Trophoblast cell (in vitro differentiated cells and primary cell): ENCODE measurements around the gene SHISA7.
A peak's percentile ranks its signal among the peaks of the same experiment; 100 is the strongest.

Experiments
- DNase-seq, 2 donors: peaks; one replicate each; pipeline ENCODE4 v3.0.0-alpha.2; 2016
- H2AFZ ChIP-seq: 2 replicates; pipeline ENCODE4 v1.6.1; 2013; ENCODE audit warnings: low read length, moderate library complexity, mild to moderate bottlenecking; ENCODE audit not compliant: insufficient read depth, poor library complexity
- H2AK5ac ChIP-seq: 2 replicates; pipeline ENCODE4 v1.6.1; 2013; ENCODE audit warnings: mild to moderate bottlenecking, low read length
- H2BK120ac ChIP-seq: 2 replicates; pipeline ENCODE4 v1.6.1; 2013; ENCODE audit warnings: low read length, mild to moderate bottlenecking, moderate library complexity; ENCODE audit not compliant: insufficient read depth, poor library complexity
- H2BK12ac ChIP-seq: 2 replicates; pipeline ENCODE4 v1.6.1; 2013; ENCODE audit warnings: mild to moderate bottlenecking, low read length, moderate library complexity
- H2BK5ac ChIP-seq: 2 replicates; pipeline ENCODE4 v1.6.1; 2013; ENCODE audit warnings: low read length, low read depth, moderate library complexity, mild to moderate bottlenecking; ENCODE audit not compliant: poor library complexity
- H3K14ac ChIP-seq: 2 replicates; pipeline ENCODE4 v1.6.1; 2013; ENCODE audit warnings: mild to moderate bottlenecking, low read length
- H3K18ac ChIP-seq: 2 replicates; pipeline ENCODE4 v1.6.1; 2013; ENCODE audit warnings: mild to moderate bottlenecking, low read length
- H3K23ac ChIP-seq: 2 replicates; pipeline ENCODE4 v1.6.1; 2013; ENCODE audit warnings: low read length
- H3K27ac ChIP-seq: 2 replicates; pipeline ENCODE4 v1.5.1; 2013; ENCODE audit warnings: low read depth, mild to moderate bottlenecking, inconsistent platforms, low read length, moderate library complexity
- H3K27me3 ChIP-seq: 2 replicates; pipeline ENCODE4 v1.6.1; 2013; ENCODE audit warnings: inconsistent platforms, mild to moderate bottlenecking, low read length, moderate library complexity; ENCODE audit not compliant: insufficient read depth
- H3K36me3 ChIP-seq, 2 experiments: 1 replicate in 1 of 2; 2 replicates in 1 of 2; pipeline ENCODE4 v1.6.1; 2013; ENCODE audit warnings: low read length in 2 of 2, mild to moderate bottlenecking in 2 of 2, moderate library complexity in 1 of 2; ENCODE audit not compliant: insufficient read depth in 2 of 2, control insufficient read depth in 1 of 2
- H3K4ac ChIP-seq: 2 replicates; pipeline ENCODE4 v1.6.1; 2013; ENCODE audit warnings: low read depth, mild to moderate bottlenecking, low read length, moderate library complexity
- H3K4me1 ChIP-seq, 2 experiments: 1 replicate in 1 of 2; 2 replicates in 1 of 2; pipeline ENCODE4 v1.6.1; 2013; ENCODE audit warnings: low read length in 2 of 2, mild to moderate bottlenecking in 2 of 2, moderate library complexity in 1 of 2; ENCODE audit not compliant: insufficient read depth in 2 of 2, control insufficient read depth in 1 of 2
- H3K4me2 ChIP-seq: 2 replicates; pipeline ENCODE4 v1.6.1; 2013; ENCODE audit warnings: inconsistent platforms, mild to moderate bottlenecking, low read length, moderate library complexity
- H3K4me3 ChIP-seq: 2 replicates; pipeline ENCODE4 v1.5.1; 2013; ENCODE audit warnings: mild to moderate bottlenecking, low read depth, low read length, inconsistent platforms
- H3K79me1 ChIP-seq: one replicate; pipeline ENCODE4 v1.6.1; 2013; ENCODE audit warnings: low read length
- H3K79me2 ChIP-seq: 2 replicates; pipeline ENCODE4 v1.6.1; 2013; ENCODE audit warnings: low read length, mild to moderate bottlenecking; ENCODE audit not compliant: control insufficient read depth, insufficient read depth, poor library complexity
- H3K9ac ChIP-seq: 2 replicates; pipeline ENCODE4 v1.6.1; 2013; ENCODE audit warnings: mild to moderate bottlenecking, low read length
- H3K9me3 ChIP-seq: 2 replicates; pipeline ENCODE4 v1.6.1; 2013; ENCODE audit warnings: low read depth, mild to moderate bottlenecking, control low read depth, inconsistent platforms, low read length; ENCODE audit not compliant: insufficient read depth
- H4K12ac ChIP-seq: 2 replicates; pipeline ENCODE4 v1.6.1; 2013; ENCODE audit warnings: low read depth, mild to moderate bottlenecking, low read length, moderate library complexity
- H4K8ac ChIP-seq: 2 replicates; pipeline ENCODE4 v1.6.1; 2013; ENCODE audit warnings: low read depth, mild to moderate bottlenecking, low read length, moderate library complexity
- H4K91ac ChIP-seq: one replicate; pipeline ENCODE4 v1.6.1; 2013; ENCODE audit warnings: low read depth, mild to moderate bottlenecking, low read length, moderate library complexity
- WGBS: extraction: QIAGEN DNeasy Blood & Tissue Kit; methylation state at CpG from one replicate; pipeline ENCODE4 v1.1.7; 2013; ENCODE audit warnings: missing lambda C conversion rate; ENCODE audit not compliant: insufficient read length, insufficient coverage; ENCODE audit errors: extremely low coverage; 5-methylcytosine and 5-hydroxymethylcytosine counted together

The SHISA7 gene

GRCh38 chr19:55387736-55388497 is 55.2 kb downstream of the SHISA7 start:
- Histone ChIP-seq H3K27me3 (no peaks in the 10 kb centered on the region), H3K4me2 (peak overlapping the region; percentile 83), H3K9ac (peak overlapping the region; percentile 50), H3K23ac (no peak overlapping the region), H4K12ac (no peak overlapping the region), H4K8ac (no peak overlapping the region), H2AK5ac (no peak overlapping the region), H2AFZ (no peak overlapping the region), H3K18ac (peak overlapping the region; percentile 9), H3K14ac (no peak overlapping the region), H2BK5ac (no peak overlapping the region), H3K4ac (peak overlapping the region; percentile 38), H3K79me2 (peaks cover 28% of the 10 kb centered on the region), H2BK120ac (no peak overlapping the region), H3K36me3 (peaks cover 46 to 47% of the 10 kb centered on the region in 2 experiments), H2BK12ac (no peak overlapping the region), H3K9me3 (no peaks in the 10 kb centered on the region), H3K79me1 (peaks cover 16% of the 10 kb centered on the region), H4K91ac (no peak overlapping the region), H3K4me3 (peak overlapping the region; percentile 35), H3K4me1 (peaks cover 37 to 44% of the 10 kb centered on the region in 2 experiments), H3K27ac (no peak overlapping the region)
- no CpG with 5 or more reads among the region's 24 CpGs for WGBS
- no peak for DNase-seq

DNA sequence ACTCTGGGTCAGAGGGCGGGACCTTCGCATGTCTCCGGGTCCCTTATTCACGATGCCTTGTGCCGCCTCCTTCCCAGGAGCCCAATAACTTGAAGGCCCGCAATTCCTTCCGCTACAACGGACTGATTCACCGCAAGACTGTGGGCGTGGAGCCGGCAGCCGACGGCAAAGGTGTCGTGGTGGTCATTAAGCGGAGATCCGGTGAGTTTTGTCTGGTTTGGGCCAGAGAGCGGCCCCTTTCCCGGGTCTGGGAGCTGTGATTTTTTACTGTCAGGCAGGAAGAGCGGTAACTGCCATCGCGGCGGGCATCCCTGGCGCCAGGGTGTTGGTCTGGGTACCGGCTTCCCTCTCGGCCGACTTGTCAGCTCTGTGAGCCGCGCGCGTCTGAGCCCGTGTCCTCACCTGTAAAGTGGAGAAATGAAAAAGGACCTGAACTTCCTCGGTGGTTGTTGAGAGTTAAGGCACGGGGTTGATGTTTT is 56.6 kb downstream of the SHISA7 start:
- no peak overlapping the region for H2AFZ ChIP-seq
- H2BK120ac ChIP-seq: peak overlapping the region; percentile 37
- H3K4me2 ChIP-seq: peak overlapping the region; percentile 83
- H3K9ac ChIP-seq: peak overlapping the region; percentile 84
- no peak overlapping the region for H4K8ac ChIP-seq
- no peak overlapping the region for H4K12ac ChIP-seq
- peak overlapping the region; percentile 98 for H3K4ac ChIP-seq
- H3K4me1 ChIP-seq: peaks cover 37% of the 10 kb centered on the region in 2 experiments
- H2BK5ac ChIP-seq: no peak overlapping the region
- H3K14ac ChIP-seq: peak overlapping the region; percentile 94
- H3K27me3 ChIP-seq: no peaks in the 10 kb centered on the region
- H3K79me1 ChIP-seq: peaks cover 16% of the 10 kb centered on the region
- H2AK5ac ChIP-seq: peak overlapping the region; percentile 77
- peaks cover 46 to 47% of the 10 kb centered on the region in 2 experiments for H3K36me3 ChIP-seq
- DNase-seq: peak; percentile 67 to 71
- WGBS: no CpG with 5 or more reads among the region's 33 CpGs
- no peak overlapping the region for H3K23ac ChIP-seq
- H3K18ac ChIP-seq: peak overlapping the region; percentile 94
- no peak overlapping the region for H2BK12ac ChIP-seq
- peaks cover 28% of the 10 kb centered on the region for H3K79me2 ChIP-seq
- H3K9me3 ChIP-seq: no peaks in the 10 kb centered on the region
- peak overlapping the region; percentile 4 for H3K27ac ChIP-seq
- peak overlapping the region; percentile 15 for H4K91ac ChIP-seq
- H3K4me3 ChIP-seq: peak overlapping the region; percentile 93

- H4K8ac ChIP-seq: peak within 1 kb of the TSS; percentile 92
- no CpG with 5 or more reads among the region's 68 CpGs for WGBS
- H3K4me3 ChIP-seq: peak within 1 kb of the TSS; percentile 93
- peaks cover 42% of the 10 kb centered on the region in 2 experiments for H3K36me3 ChIP-seq
- peak within 1 kb of the TSS; percentile 88 for H3K27ac ChIP-seq
- H3K4ac ChIP-seq: peak within 1 kb of the TSS; percentile 98
- peak within 1 kb of the TSS; percentile 86 for H4K91ac ChIP-seq
- H4K12ac ChIP-seq: peak within 1 kb of the TSS; percentile 72
- H3K79me2 ChIP-seq: peaks cover 28% of the 10 kb centered on the region
- peak; percentile 98 to 100 for DNase-seq
- peaks cover 37% of the 10 kb centered on the region in 2 experiments for H3K4me1 ChIP-seq
- no peaks in the 10 kb centered on the region for H3K27me3 ChIP-seq
- H2AFZ ChIP-seq: peak within 1 kb of the TSS; percentile 18
- H3K14ac ChIP-seq: peak within 1 kb of the TSS; percentile 94
- H2BK5ac ChIP-seq: peak within 1 kb of the TSS; percentile 80
- H2AK5ac ChIP-seq: peak within 1 kb of the TSS; percentile 77
- peak within 1 kb of the TSS; percentile 84 for H3K9ac ChIP-seq
- H2BK120ac ChIP-seq: peak within 1 kb of the TSS; percentile 83
- H3K4me2 ChIP-seq: peak within 1 kb of the TSS; percentile 83
- H3K23ac ChIP-seq: no peak within 1 kb of the TSS
- no peaks in the 10 kb centered on the region for H3K9me3 ChIP-seq
- H2BK12ac ChIP-seq: peak within 1 kb of the TSS; percentile 15
- H3K79me1 ChIP-seq: peaks cover 16% of the 10 kb centered on the region
- peak within 1 kb of the TSS; percentile 94 for H3K18ac ChIP-seq
These were observed 57.2 kb downstream of the SHISA7 start, which contains the start of gene RPL28 for GRCh38 chr19:55385724-55386492. Gene RPL28, plus strand, starts transcription at chr19:55385932. Its CDS starts 426 bp downstream, at chr19:55386358.

DNA sequence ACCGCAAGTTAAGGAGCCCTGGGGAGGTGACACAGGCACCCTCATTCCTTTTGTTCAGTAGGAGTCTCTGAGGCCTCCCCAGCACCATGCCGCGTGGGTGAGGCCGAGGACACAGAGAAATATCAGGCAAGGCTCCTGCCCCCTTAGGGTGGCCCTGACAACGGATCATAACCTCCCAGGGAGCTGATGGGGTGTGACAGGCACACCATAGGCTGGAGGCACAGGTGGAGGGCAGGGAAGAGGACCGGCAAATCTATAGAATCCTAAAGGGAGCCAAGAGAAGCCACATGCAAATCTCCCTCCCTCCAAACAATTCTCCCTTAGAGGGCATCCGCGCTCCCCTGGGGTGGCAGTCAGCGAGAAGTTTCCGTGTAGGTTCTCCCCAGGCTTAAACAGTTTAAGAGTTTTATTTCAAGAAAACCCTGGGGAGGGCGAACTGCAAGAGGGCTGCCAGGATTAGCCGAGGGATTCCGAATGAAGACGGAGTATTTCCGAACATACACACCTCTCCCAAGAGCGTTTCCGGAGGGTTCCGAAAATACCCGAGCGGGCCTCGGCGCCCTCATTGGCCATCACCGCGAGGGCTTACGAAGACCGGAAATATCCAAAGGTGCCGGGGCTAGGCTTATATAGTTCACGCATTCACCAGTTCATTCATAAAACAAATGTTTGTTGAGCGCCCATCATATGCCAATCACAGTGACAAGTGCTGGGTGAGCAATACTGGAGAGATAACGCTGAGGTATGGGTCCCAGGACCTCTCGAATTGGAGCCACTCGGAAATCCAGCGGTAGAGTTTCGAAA is 58.0 kb downstream of the SHISA7 start:
- Histone ChIP-seq H3K14ac (peak overlapping the region; percentile 45), H3K23ac (no peak overlapping the region), H4K12ac (peak overlapping the region; percentile 3), H2BK5ac (peak overlapping the region; percentile 43), H3K9ac (peak overlapping the region; percentile 73), H3K79me2 (peaks cover 28% of the 10 kb centered on the region), H3K27me3 (no peaks in the 10 kb centered on the region), H3K79me1 (peaks cover 16% of the 10 kb centered on the region), H2BK120ac (peak overlapping the region; percentile 83), H3K36me3 (peaks cover 37% of the 10 kb centered on the region in 2 experiments), H3K18ac (no peak overlapping the region), H2AFZ (peak overlapping the region; percentile 1), H3K4me3 (no peak overlapping the region), H3K4ac (peak overlapping the region; percentile 68), H2AK5ac (peak overlapping the region; percentile 61), H3K4me1 (peaks cover 37% of the 10 kb centered on the region in 2 experiments), H4K8ac (peak overlapping the region; percentile 92), H2BK12ac (peak overlapping the region; percentile 15), H4K91ac (peak overlapping the region; percentile 86), H3K9me3 (no peaks in the 10 kb centered on the region), H3K27ac (peak overlapping the region; percentile 88), H3K4me2 (peak overlapping the region; percentile 71)
- DNase-seq: peak; percentile 97 to 99
- no CpG with 5 or more reads among the region's 34 CpGs for WGBS
